ENCODE results near the gene MARK2.

The MARK2 gene

GRCh38 chr11:63923319-63923718, 84.4 kb downstream of the MARK2 start:
- no peak for DNase-seq (ENCODE audit: low read depth)
- no peak overlapping the region for H3K4me3 ChIP-seq (ENCODE audit: low read length)
- TF ChIP-seq CTCF (conservative IDR thresholded peaks at IDR 0.05; ENCODE audit: low read depth, low read length) = no peak

- H3K4me3 ChIP-seq (ENCODE audit: low read length) = no peak overlapping the region
- no peak for TF ChIP-seq CTCF (conservative IDR thresholded peaks at IDR 0.05; ENCODE audit: low read depth, low read length)
- DNase-seq (ENCODE audit: low read depth) = no peak
Observed at GRCh38 chr11:63929616-63930015, 90.7 kb downstream of the MARK2 start.

GRCh38 chr11:63931045-63931444, 92.1 kb downstream of the MARK2 start:
- TF ChIP-seq CTCF (conservative IDR thresholded peaks at IDR 0.05; ENCODE audit: low read depth, low read length) = no peak
- H3K4me3 ChIP-seq (ENCODE audit: low read length) = no peak overlapping the region
- no peak for DNase-seq (ENCODE audit: low read depth)

GRCh38 chr11:63931876-63932275, 93.0 kb downstream of the MARK2 start:
- DNase-seq (ENCODE audit: low read depth) = no peak
- TF ChIP-seq CTCF (conservative IDR thresholded peaks at IDR 0.05; ENCODE audit: low read depth, low read length) = no peak
- H3K4me3 ChIP-seq (ENCODE audit: low read length) = no peak overlapping the region

- no peak overlapping the region for H3K4me3 ChIP-seq (ENCODE audit: low read length)
- TF ChIP-seq CTCF (conservative IDR thresholded peaks at IDR 0.05; ENCODE audit: low read depth, low read length) = no peak
- no peak for DNase-seq (ENCODE audit: low read depth)
Observed at GRCh38 chr11:63933459-63933858, 94.5 kb downstream of the MARK2 start.

GRCh38 chr11:63937713-63938478, 99.0 kb downstream of the MARK2 start:
- no peak for TF ChIP-seq CTCF (conservative IDR thresholded peaks at IDR 0.05; ENCODE audit: low read depth, low read length)
- peak overlapping the region; percentile 64 for H3K4me3 ChIP-seq (ENCODE audit: low read length)
- no peak for DNase-seq (ENCODE audit: low read depth)

All from retinal pigment epithelial cell (primary cell).